ENCODE results near the gene GRIK3. TPM values are rescaled to one million over a fixed set of nuclear protein-coding genes. Genes with fewer than 3 reads are reported as not detected.

Gene GRIK3
- total RNA-seq, 2 donors from 2014 or later = 0.14 TPM

GRCh38 chr1:37051346-37051745 lies 17.0 kb upstream of the GRIK3 start:
- Histone ChIP-seq H3K4me1 (ENCODE audit: control insufficient read depth in 1 of 2, low read depth in 2 of 2) (no peaks in the 10 kb centered on the region), H3K4me3 (no peak overlapping the region), H3K27me3 (replicated peaks; ENCODE audit: insufficient read depth) (no peaks in the 10 kb centered on the region), H3K9me3 (no peaks in the 10 kb centered on the region), H3K36me3 (no peaks in the 10 kb centered on the region), H3K27ac (no peak overlapping the region)
- DNase-seq (ENCODE audit: low spot score) (no peak), ATAC-seq (ENCODE audit: insufficient number of reproducible peaks, low FRiP score, low read depth) (no peak)
- TF ChIP-seq, protein P1, sequence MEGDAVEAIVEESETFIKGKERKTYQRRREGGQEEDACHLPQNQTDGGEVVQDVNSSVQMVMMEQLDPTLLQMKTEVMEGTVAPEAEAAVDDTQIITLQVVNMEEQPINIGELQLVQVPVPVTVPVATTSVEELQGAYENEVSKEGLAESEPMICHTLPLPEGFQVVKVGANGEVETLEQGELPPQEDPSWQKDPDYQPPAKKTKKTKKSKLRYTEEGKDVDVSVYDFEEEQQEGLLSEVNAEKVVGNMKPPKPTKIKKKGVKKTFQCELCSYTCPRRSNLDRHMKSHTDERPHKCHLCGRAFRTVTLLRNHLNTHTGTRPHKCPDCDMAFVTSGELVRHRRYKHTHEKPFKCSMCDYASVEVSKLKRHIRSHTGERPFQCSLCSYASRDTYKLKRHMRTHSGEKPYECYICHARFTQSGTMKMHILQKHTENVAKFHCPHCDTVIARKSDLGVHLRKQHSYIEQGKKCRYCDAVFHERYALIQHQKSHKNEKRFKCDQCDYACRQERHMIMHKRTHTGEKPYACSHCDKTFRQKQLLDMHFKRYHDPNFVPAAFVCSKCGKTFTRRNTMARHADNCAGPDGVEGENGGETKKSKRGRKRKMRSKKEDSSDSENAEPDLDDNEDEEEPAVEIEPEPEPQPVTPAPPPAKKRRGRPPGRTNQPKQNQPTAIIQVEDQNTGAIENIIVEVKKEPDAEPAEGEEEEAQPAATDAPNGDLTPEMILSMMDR (IDR thresholded peaks at IDR 0.05) = no peak

DNA sequence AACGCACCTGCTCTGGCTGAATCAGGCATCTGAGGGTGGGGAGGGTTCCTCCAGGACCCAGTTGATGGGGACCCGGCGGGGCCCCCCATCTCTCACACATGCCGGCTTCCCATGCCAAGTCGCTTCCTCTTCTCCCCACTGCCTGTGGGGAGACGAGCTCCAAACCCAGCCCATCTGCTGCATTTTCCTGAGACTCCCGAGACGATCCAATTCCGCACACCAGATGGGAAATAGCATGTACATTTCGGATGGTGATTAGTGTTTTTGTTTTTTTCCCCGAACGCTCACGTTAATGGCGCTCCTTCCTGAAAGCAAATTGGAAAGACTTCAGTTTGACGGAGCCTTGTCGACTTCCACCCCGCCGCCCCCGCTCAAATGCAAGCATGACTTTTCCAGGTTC lies 13.2 kb upstream of the GRIK3 start:
- no peak for ATAC-seq (ENCODE audit: insufficient number of reproducible peaks, low FRiP score, low read depth)
- Histone ChIP-seq H3K27me3 (replicated peaks; ENCODE audit: insufficient read depth) (no peaks in the 10 kb centered on the region), H3K9me3 (no peaks in the 10 kb centered on the region), H3K27ac (no peak overlapping the region), H3K4me3 (no peak overlapping the region), H3K4me1 (ENCODE audit: control insufficient read depth in 1 of 2, low read depth in 2 of 2) (no peaks in the 10 kb centered on the region), H3K36me3 (no peaks in the 10 kb centered on the region)
- TF ChIP-seq, protein P1 (IDR thresholded peaks at IDR 0.05) = no peak
- DNase-seq (ENCODE audit: low spot score) = no peak

DNA sequence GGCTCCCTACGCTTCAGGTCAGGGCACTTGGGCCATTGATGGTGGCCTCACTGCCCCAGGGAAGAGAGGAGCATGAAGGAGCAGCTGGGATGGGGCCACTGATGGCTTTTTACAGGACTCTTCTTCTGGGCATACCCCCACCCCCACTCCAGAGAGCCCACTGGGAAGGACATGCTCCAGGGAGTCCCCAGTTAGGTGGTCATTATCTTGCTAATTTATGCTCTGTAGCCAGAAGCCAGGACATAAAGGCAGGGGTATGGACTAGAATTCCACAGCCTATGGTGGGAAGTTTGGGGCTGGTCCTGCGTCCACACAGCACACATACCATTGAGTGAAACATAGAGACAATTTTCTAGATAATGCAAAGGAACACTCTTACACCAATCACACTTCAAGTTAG lies 8.8 kb upstream of the GRIK3 start:
- no peaks in the 10 kb centered on the region for H3K4me1 ChIP-seq (ENCODE audit: control insufficient read depth in 1 of 2, low read depth in 2 of 2)
- no peaks in the 10 kb centered on the region for H3K36me3 ChIP-seq
- H3K27me3 ChIP-seq (replicated peaks; ENCODE audit: insufficient read depth) = no peaks in the 10 kb centered on the region
- DNase-seq (ENCODE audit: low spot score) (no peak), ATAC-seq (ENCODE audit: insufficient number of reproducible peaks, low FRiP score, low read depth) (no peak)
- H3K9me3 ChIP-seq = no peaks in the 10 kb centered on the region
- H3K4me3 ChIP-seq = no peak overlapping the region
- TF ChIP-seq, protein P1 (IDR thresholded peaks at IDR 0.05) = no peak
- no peak overlapping the region for H3K27ac ChIP-seq

DNA sequence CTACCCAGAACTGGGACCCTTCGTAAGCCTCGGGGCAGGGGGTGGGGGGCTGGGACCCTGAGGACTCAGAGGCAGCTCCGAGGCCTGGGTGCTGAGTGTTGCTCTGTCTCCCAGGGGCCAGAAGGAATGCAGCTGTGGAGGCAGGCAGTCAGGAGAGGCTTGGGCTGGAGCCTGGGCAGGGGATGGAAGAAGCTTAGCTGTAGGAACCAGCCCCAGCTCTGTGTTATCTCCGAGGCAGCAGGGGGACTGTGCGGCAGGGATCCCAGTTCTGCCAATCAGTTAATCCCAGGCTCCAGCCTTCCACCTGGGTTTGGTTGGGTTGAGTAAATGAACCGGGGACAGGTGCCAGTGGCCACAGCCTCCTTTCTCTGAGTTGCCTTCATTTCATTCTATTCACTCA lies 8.2 kb upstream of the GRIK3 start:
- DNase-seq (ENCODE audit: low spot score) (no peak), ATAC-seq (ENCODE audit: insufficient number of reproducible peaks, low FRiP score, low read depth) (no peak)
- Histone ChIP-seq H3K36me3 (no peaks in the 10 kb centered on the region), H3K27ac (no peak overlapping the region), H3K4me1 (ENCODE audit: control insufficient read depth in 1 of 2, low read depth in 2 of 2) (no peaks in the 10 kb centered on the region), H3K4me3 (no peak overlapping the region), H3K9me3 (no peaks in the 10 kb centered on the region), H3K27me3 (replicated peaks; ENCODE audit: insufficient read depth) (no peaks in the 10 kb centered on the region)
- TF ChIP-seq, protein P1 (IDR thresholded peaks at IDR 0.05) = no peak

DNA sequence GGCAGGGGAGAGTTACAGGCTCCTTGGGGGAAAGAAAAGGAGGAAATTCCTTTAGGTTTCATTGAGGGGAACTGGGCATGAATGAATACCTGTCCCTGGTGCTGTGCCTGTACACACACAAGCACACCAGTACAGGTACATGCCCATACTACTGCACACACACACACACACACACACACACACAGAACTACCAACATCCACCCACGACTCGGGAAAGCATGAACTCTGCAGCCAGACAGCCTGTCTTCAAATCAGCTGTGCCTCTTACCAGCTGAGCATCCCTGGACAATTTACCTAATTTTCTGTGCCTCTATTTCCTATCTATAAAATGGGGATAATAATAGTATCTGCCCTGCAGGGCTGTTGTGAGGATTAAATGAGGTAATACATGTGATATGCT lies 7.2 kb upstream of the GRIK3 start:
- DNase-seq (ENCODE audit: low spot score) (no peak), ATAC-seq (ENCODE audit: insufficient number of reproducible peaks, low FRiP score, low read depth) (no peak)
- Histone ChIP-seq H3K27me3 (replicated peaks; ENCODE audit: insufficient read depth) (peaks cover 2% of the 10 kb centered on the region), H3K27ac (no peak overlapping the region), H3K36me3 (no peaks in the 10 kb centered on the region), H3K9me3 (no peaks in the 10 kb centered on the region), H3K4me3 (no peak overlapping the region), H3K4me1 (ENCODE audit: control insufficient read depth in 1 of 2, low read depth in 2 of 2) (no peaks in the 10 kb centered on the region)
- TF ChIP-seq, protein P1 (IDR thresholded peaks at IDR 0.05) = no peak

Data from thoracic aorta (tissue), 2 donors.